Measurements from ENCODE around the gene SCAMP4. TPM values are rescaled to one million over a fixed set of nuclear protein-coding genes. Genes with fewer than 3 reads are reported as not detected.
"Not testable (repeated sequence)": the region's sequence is repeated elsewhere in the genome, so short reads cannot be mapped to it uniquely, and the experiment has no call there.

SCAMP4 gene
- total RNA-seq, 1 donor from 2014 or later, result 82.3 TPM

DNA sequence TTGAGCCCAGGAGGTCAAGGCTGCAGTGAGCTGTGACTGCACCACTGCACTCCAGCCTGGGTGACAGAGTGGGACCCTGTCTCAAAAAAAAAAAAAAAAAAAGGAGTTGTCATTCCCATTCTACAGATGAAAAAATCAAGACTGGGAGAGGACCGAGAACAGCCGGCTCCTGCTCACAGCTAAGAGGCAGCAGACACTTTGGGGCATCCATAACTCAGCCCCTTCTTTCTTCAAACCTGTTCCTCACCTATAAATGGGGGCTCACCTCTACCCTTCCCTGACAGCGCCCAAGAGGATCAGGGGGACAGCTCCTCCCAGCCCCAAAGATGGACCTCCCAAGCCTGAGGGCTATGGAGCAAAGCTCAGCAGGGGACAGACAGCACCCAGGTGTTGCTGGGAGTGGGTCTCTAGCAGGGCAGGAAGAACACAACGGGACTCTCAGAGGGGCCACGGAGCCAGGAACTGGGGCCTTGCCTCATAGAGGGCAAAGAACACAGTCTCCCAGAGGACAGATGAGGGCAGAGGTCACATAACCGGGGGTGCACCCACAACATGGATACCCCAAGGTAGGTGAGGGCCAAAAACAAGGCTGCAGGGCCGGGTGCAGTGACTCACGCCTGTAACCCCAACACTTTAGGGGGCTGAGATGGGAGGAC lies 38.4 kb upstream of the SCAMP4 start:
- DNase-seq (ENCODE audit: low spot score), result no peak

- no peak for DNase-seq (ENCODE audit: low spot score)
Measured at GRCh38 chr19:1867349-1867724, 37.9 kb upstream of the SCAMP4 start.

DNA sequence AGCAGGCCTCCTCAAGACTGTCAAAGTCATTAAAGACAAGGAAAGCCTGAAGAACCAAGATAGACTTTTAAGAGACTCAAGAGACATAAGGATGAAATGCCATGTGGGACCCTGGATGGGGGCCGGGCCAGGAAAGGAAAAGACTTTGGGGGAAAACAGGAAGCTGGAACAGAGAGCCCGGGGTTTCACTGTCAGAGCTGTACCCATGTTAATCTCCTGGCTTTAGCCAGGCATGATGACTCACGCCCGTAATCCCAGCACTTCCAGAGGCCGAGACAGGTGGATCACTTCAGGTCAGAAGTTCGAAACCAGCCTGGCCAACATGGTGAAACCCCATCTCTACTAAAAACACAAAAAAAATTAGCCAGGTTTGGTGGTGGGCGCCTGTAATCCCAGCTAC lies 36.2 kb upstream of the SCAMP4 start:
- DNase-seq (ENCODE audit: low spot score), result no peak

DNA sequence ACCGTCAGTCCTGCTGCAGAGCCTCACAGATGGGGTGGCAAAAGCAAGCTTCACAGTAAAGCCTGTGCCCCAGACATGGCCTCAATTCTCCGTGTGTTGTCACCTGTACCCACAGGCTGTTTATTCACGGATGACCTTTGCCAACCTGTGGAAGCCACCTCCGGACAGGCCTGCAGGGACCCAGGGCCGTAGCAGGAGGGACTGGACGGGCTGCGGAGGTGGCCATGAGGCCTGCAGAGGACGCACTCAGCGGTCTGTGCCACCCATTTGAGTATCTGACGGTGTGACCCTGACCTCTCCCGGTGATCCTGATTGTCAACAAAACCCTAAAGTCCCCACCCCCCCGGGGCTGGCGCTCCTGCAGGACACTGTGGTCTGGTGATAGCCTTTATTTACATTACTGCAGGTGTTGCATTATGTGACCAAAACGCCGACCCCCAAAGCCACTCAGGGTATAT lies 34.0 kb upstream of the SCAMP4 start:
- no peak for DNase-seq (ENCODE audit: low spot score)

DNA sequence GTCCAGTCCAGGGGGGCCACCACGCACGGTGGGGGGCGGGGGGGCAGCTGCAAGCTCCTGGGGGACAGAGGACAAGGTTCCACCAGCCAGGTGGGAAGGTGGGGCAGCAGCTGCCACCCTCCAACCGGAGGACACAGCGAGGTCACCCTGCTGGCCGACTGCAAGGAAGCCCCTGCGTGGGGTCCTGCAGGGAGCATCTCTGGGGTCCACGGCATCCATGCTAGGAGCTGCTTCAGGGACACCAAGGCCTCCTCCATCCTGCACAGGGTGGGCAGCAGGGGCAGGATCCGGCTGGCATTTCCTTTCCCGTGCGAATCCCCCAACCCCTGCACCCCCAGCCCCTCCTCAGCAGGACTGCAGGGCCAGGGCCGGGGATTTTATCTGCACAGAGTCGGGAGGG lies 33.6 kb upstream of the SCAMP4 start:
- DNase-seq (ENCODE audit: low spot score), result no peak

DNA sequence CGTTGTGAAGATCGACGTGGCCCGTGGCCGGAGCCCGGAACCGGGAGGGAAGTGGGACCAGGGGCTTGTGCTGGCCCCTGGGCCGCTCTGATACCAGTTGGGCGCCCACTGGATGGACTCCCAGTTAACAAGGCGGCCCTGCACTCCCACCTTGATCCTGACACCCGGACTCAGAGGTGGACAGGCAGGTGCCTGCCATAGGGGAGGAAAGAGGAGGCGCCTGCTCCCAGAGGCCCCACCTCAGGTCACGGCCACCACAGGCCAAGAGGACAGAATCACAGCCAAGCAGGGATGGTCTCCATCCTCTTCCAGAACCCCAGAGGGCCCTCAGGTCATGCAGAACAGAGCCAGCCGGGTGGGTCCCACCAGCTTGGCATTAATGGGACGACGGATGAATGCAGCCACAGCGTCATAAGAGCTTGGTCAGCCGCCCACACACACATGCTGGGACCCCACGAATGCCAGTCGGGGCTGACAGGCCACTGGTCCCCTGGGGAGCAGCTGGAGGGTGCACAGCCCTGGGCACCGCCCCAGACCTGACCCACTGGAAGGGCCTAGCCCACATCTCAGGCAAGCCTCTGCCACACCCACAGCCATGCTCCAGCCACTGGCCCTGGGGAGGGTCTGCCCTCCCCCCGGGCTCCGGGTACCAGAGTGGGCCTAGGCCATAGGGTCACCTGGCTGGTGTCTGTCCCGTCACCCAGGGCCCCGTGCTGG lies 32.2 kb upstream of the SCAMP4 start:
- no peak for DNase-seq (ENCODE audit: low spot score)

GRCh38 chr19:1873524-1874473 lies 31.4 kb upstream of the SCAMP4 start:
- DNase-seq (ENCODE audit: low spot score), result peak; percentile 65

DNA sequence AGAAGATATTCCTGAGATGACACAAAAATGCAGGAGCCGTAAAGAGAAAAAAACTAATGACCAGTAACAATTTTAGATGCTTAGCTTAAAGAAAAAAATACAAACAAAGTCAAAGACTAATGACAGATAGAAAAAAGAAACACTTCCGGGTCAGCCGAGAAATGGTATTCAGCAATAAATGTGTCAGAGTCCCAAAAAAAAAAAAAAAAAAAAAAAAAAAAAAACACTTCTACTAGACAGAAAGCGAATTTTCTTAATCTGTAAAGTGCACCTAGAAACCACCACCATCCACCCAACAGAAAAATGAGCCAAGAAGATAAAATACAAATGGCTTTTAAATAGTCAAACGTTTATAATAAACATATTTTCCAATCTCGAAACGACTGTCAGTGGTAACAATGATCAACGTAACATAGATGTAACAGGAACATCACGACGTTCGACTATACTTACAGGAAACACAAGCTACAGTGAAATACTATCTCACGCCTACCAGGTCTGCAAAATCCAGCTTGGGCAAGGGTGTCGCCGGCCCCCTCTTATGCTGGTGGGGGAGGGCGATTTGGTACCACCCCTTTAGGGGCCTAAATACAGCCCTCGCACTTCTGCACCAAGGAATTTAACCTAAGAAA lies 30.5 kb upstream of the SCAMP4 start:
- DNase-seq (ENCODE audit: low spot score), result no peak

DNA sequence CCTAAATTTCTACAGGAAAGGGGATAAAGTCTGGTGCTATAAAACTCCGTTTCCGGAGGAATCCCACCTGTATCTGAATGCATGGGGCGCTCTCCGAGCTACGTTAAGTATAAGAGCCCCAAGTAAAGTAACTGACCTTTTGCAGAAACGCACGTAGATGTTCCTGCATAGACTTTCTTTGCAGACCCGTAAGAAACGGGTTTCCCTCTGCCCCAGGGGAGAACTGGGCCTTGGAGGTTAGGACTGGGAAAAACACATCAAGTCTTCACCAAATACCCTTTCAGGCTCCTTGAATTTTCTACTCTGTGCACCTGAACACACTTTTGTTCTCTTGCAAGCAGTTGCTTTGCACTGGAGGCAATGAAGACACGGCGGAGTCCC lies 29.9 kb upstream of the SCAMP4 start:
- DNase-seq (ENCODE audit: low spot score), result not testable (repeated sequence)

- DNase-seq (ENCODE audit: low spot score), result peak; percentile 91
Measured at GRCh38 chr19:1875646-1876495, 29.3 kb upstream of the SCAMP4 start.

DNA sequence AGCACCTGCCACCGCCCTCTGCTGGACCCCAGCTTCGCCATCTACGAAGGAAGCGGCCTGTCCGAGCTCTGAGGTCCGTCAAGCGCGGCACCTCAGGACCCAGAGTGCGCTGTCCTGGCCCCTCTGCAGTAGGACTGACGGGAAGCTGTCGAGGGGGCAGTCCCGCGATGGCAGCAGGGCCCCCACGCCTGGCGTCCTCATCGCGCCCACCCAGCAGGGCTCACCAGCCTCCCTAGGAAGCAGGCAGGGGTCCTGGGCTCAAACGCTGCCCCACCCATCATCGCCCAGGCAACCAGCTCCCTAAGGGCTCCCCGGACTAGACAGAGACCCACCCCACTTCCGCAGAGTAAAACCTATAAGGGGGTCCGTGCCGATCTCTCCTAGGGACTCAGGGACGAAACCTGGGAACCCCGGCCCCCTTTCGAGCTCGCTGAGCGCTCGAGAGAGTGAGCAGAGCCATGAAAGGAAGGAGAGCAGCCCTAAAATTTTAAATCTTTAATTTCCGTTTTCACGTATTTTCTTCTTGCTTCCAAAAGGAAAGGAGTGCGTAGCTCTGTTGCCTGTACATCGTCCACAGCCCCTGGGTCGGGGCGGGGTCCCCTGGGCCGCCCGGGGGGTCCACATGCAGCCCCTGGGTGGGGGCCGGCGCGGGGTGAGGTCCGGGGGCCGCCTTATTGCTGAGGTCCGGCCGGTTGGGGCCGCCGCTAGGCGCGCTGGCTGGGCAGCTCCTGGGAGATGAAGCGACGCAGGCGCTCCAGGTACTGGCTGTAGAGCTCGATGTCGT lies 28.5 kb upstream of the SCAMP4 start:
- DNase-seq (ENCODE audit: low spot score), result not testable (repeated sequence)

- DNase-seq (ENCODE audit: low spot score), result not testable (repeated sequence)
Measured at GRCh38 chr19:1877280-1877660, 27.9 kb upstream of the SCAMP4 start.

- not testable (repeated sequence) for DNase-seq (ENCODE audit: low spot score)
Measured at GRCh38 chr19:1878583-1878982, 26.6 kb upstream of the SCAMP4 start.

DNA sequence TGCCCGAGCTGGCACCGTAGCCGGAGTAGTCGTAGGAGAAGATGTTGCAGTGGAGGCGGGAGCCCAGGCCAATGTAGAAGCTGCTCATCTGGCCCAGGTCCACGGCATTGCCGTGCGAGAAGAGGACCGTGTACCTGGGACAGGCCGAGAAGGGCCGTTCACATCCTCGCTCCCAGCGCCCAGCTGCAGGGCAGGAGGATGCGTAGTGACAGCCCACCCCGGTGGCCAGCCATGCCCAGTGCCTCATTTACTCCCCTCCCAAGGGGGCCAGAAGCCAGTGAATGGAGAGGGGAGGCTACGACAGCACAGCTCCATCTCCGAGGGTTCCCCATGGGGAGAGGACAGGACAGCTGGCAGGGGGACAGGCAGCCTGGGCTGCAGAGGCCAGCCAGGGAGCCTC lies 25.2 kb upstream of the SCAMP4 start:
- DNase-seq (ENCODE audit: low spot score), result not testable (repeated sequence)

GRCh38 chr19:1880611-1881392 lies 24.4 kb upstream of the SCAMP4 start:
- no peak for DNase-seq (ENCODE audit: low spot score)

DNA sequence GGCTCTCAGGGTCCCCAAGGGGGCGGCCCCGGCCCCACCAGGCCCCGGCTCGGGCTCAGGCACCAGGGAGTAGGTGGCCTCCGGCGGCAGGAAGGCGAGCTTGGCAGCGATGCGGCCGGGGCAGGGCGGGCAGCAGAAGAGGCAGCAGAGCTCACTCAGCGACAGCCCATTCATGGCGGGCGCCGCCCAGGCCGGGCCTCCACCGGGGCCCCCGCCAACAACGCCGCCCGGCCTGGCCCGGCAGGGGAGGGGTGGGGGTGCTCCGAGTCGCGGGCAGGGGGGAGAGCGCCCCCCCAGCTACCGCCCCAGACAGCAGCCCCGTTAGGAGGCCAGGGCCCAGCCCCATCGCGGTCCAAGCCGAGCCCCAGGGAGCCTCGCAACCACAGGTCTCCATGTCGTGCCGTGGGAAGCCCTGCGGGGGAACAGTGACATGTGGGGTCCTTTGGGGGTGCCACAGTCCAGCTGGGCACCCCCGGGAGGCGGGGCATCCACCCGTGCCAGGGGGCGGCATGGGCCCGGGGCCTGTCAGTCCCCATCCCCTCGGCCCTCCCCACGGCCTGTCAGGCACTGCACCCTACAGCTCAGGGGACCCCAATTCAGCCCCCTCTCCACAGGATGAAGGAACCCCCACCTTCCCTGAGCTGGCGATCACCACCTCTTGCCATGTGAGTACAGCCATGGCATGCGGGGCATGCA lies 23.7 kb upstream of the SCAMP4 start:
- not testable (repeated sequence) for DNase-seq (ENCODE audit: low spot score)

GRCh38 chr19:1882089-1882785 lies 23.0 kb upstream of the SCAMP4 start:
- DNase-seq (ENCODE audit: low spot score), result peak; percentile 61
